Forelimb muscle (tissue), 1 donor: ENCODE data around the gene ARHGAP10. TPM values are rescaled to one million over a fixed set of nuclear protein-coding genes. Genes with fewer than 3 reads are reported as not detected.

Experiments
- polyA plus RNA-seq: library from polyadenylated mRNA; unstranded; fragments of 120-200 nt; gene quantifications from one replicate; pipeline ENCODE4 v1.2.1, GENCODE V29; 2013; ENCODE audit not compliant: insufficient read length

Gene ARHGAP10
- polyA plus RNA-seq, 1 donor = 34.1 TPM

Other genes with a start within 250 kb of the ARHGAP10 start
- gene TMEM184C, start 114.7 kb upstream of the ARHGAP10 start, polyA plus RNA-seq = 20.1 TPM
- 10.5 TPM for gene PRMT9, start 47.9 kb upstream of the ARHGAP10 start, polyA plus RNA-seq